Fibroblast of upper back skin (primary cell): ENCODE results near the gene DNAL1.
"Not testable (repeated sequence)": the region's sequence is repeated elsewhere in the genome, so short reads cannot be mapped to it uniquely, and the experiment has no call there.

Experiments
- DNase-seq: peaks from one replicate; pipeline ENCODE4 v3.0.0-alpha.2; 2013

The DNAL1 gene

DNA sequence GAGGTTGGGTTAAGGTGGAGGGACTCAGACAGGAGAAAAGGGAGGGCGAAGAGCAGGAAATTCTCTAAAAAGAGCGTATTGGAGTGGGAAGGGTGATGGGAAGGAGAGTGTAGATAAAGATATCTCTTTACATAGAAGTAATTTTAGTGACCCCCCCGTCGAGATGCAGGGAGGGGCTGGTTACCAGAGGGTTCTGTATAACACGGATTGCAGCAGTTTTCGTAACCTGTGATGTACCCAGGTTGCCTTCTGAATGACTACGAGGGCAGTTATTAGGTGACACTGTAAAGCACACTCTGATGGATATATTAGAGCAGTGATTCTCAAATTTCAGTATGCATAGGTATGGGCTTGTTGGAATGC is 443 bp downstream of the DNAL1 start:
- no peak for DNase-seq

DNA sequence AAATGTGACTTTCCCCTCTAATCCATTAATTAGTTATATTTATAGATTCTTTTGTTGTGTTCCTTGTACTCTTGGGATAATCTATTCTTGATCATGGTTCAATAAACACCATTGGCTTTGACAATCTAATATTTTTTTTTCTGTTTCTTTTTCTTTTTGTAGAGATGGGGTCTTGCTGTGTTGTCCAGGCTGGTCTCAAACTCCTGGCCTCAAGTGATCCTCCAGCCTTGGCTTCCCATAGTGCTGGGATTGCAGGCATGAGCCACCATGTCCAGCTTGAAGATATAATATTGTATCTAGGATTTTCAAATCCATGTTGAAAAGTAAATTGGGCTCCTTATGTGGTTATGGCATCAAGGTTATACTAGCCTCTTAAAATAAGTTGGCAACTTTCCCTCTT is 6.2 kb downstream of the DNAL1 start:
- DNase-seq = no peak

GRCh38 chr14:73655851-73656250 is 11.1 kb downstream of the DNAL1 start:
- DNase-seq = no peak

DNA sequence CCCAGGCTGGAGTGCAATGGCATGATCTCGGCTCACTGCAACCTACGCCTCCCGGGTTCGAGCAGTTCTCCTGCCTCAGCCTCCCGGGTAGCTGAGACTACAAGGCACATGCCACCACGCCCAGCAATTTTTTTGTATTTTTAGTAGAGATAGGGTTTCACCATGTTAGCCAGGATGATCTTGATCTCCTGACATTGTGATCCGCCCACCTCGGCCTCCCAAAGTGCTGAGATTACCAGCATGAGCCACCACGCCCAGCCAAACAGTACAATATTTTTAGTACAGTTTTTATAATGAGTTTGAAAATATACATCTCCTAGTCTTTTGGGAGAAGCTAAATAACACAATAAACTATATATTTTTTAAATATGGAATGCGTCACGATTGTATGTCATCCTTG is 14.4 kb downstream of the DNAL1 start:
- not testable (repeated sequence) for DNase-seq

GRCh38 chr14:73660511-73660910 is 15.7 kb downstream of the DNAL1 start:
- DNase-seq = no peak

DNA sequence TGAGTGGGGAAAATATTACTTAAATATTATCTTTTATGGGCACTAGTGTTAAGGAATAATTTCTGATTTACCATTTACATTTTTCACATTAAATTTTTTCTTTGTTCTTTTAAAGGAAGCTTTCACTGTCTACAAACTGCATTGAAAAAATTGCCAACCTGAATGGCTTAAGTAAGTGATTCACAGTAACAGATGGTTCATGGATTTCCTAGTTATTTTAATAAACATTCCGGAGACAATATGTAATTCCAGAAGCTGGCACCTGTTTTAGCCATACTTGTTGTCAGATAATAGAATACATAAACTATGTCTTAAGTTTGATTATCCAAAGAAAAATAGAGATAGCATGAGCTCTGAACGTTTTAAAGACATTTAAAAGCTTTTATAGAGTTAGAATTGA is 17.1 kb downstream of the DNAL1 start:
- DNase-seq = peak; percentile 20

- peak; percentile 93 for DNase-seq
Measured at GRCh38 chr14:73662487-73662943, 17.7 kb downstream of the DNAL1 start.

DNA sequence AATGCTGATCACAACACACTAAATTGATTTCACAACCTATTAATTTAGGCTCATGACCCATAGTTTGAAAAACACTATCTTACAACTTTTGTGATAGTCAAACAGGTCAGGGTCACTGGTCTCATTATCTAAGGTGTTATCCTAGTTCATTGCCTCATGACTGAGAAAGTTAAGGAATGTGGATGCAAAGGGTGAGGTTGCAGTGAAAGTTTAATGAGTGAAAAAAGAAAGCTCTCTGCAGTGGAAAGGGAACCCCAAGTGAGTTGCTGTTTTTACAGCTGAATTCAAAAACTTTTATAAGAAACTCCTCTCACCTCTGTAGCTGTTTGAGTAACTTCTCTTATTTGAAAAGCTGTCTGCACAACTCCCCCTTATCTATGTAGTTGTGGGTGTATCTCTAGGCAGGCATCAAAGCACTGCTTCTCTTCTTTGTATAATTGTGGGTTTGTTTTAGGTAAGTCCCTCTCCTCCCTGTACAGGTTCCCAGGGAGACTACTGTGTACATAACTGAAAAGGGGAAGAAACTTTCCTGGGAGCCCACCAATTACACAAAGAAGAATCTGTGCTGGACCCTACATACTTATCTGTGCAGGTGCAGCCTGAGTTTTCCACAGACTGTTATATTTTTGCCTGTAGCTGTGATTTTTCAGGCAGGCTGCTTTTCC is 18.9 kb downstream of the DNAL1 start:
- no peak for DNase-seq

DNA sequence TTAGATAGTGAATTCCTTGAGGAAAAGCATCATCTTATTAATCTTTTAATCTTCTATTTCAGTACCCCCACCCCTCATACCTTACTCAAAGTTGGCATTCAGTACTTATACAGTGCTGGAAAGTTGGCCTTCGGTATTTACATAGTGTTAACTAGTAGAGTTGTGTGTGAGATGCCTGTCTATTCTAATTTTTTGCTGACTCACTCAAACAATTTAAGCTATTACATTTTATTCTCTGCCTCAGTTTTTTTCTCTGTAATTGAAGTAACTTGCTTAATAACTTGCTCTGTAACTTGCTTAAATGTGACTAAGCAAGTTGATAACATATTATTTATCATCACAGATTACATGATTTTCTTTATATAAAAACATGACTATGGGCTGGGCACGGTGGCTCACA is 20.3 kb downstream of the DNAL1 start:
- no peak for DNase-seq

- no peak for DNase-seq
Measured at GRCh38 chr14:73666583-73666982, 21.8 kb downstream of the DNAL1 start.

GRCh38 chr14:73667854-73668253 is 23.1 kb downstream of the DNAL1 start:
- DNase-seq = no peak

DNA sequence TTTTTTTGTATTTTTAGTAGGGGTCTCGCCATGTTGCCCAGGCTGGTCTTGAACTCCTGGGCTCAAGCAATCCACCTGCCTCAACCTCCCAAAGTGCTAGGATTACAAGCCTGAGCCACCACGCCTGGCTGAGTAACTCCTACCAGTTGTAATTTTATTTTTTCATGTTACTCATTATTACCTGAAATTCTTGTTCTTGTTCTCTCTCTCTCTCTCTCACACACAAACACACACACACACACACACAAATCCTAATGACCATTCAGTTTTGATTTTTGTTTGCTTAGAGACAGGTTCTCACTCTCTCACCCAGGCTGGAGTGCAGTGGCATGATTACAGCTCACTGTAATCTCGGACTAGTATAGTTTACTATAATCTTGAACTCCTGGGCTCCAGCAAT is 30.2 kb downstream of the DNAL1 start:
- no peak for DNase-seq

- DNase-seq = no peak
Measured at GRCh38 chr14:73678698-73679097, 33.9 kb downstream of the DNAL1 start.

DNA sequence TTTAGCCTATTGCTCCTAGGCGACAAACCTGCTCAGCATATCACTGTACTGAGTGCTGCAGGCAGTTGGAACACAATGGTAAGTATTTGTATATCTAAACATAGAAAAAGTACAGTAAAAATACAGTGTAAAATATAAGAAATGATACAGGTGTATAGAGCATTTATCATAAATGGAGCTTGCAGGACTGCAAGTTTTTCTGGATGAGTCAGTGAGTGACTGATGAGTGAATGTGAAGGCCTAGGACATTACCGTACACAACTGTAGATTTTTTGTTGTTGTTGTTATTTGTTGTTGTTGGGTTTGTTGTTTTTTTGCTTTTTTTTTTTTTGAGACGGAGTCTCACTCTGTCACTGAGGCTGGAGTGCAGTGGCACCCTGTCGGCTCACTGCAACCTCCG is 36.0 kb downstream of the DNAL1 start:
- no peak for DNase-seq

GRCh38 chr14:73684627-73685026 is 39.8 kb downstream of the DNAL1 start:
- DNase-seq = no peak

- DNase-seq = no peak
Measured at GRCh38 chr14:73685328-73685727, 40.5 kb downstream of the DNAL1 start.

DNA sequence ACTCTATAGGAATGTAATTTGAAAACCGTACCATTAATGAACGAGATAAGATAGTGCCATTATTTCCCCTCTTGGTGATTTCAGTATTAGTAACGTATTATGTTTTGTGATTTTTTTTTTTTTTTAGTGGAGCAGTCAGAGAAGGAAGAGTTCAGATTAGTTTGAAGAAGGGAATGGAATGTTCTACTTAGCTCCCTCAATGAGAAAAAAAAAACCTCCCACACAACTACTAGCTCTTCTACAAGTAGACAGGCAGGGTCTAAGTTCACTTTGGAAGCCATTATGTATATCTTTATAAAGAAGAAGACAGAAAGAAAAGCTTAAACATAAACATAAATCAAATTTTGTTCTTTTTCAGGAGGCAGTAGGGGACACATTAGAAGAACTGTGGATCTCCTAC is 42.1 kb downstream of the DNAL1 start:
- DNase-seq = no peak

- no peak for DNase-seq
Measured at GRCh38 chr14:73694083-73694482, 49.3 kb downstream of the DNAL1 start.

- no peak for DNase-seq
Measured at GRCh38 chr14:73695082-73695481, 50.3 kb downstream of the DNAL1 start.

DNA sequence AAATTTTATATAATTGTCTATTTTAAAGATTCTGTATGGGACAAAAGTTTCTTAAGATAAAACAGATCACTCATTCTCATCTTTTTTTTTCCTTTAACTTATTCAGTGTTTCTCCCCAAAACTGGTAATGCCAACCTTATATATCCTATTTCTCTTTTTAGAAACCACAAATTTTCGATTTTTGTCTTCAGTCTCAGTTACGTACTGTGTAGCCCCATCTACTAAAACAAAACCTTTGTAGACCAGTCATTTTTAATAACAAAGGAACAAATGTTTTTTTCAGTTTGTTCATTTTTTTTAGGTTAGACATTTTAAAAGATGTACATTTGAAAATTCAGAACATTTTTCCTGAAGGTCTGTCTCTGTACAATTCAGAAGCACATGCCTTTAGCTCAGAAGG is 51.2 kb downstream of the DNAL1 start:
- no peak for DNase-seq

GRCh38 chr14:73696466-73697400 is 51.9 kb downstream of the DNAL1 start:
- DNase-seq = peak; percentile 38

DNA sequence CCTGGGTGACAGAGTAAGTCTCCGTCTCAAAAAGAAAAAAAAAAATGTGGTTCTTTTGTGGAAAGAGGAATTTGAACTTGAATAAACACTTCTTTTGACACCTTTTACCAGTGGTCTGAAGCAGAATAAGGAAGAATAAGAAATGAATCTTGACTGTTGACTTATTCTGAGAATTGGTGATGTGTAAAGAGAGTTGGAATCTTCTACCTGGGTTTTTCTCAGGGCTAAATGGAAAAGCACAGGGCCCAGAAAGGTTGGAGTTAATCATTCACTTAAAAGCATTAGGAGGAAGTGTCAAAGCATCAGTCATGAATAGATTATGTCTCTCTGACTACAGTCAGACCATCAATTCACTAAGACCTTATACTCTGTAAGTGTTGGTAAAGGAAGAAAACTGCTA is 55.5 kb downstream of the DNAL1 start:
- DNase-seq = no peak

GRCh38 chr14:73708076-73708475 is 63.3 kb downstream of the DNAL1 start:
- not testable (repeated sequence) for DNase-seq

- no peak for DNase-seq
Measured at GRCh38 chr14:73709904-73710469, 65.2 kb downstream of the DNAL1 start.
